Measurements from ENCODE around the gene ZNF670.

ZNF670 gene

DNA sequence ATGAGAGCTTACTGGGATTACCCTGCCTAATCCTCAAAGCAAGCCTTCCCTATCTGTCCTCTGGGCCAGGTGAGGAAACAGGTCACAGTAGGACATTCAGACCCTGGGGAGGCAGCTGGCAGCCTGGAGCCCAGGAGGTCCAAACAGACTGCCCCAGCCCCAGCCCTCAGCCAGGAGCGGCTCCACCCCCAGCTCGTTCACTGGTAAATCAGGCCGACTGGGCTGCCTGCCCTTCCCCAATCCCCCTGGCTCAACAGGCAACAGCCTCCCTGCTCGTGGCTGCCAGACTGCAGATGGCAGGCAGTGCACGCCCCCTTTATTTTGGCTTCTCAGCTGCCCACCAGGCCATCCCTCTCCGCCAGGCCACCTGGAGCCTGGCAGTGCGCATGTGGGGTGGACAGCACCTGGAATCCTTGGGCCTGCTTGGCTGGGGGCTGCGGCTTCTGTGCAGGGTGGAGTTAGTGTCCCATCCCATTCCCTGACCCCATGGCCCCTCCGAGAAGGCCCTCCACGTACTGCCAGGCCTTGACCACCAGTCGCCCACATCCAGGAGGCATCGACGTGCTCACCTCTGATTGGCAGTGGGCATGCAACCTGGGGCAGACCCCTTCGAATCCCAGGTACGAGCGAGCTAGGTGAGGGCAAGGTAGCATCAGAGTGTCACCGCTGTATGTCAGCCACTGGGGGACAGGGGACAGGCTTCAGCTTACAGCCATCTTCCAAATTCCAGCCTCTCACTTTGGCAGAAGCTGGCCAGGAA is 11.2 kb upstream of the ZNF670 start:
- H3K36me3 Mint-ChIP-seq, result no peaks in the 10 kb centered on the region
- no peaks in the 10 kb centered on the region for H3K27me3 Mint-ChIP-seq
- H3K4me1 Mint-ChIP-seq, result no peaks in the 10 kb centered on the region
- H3K27ac Mint-ChIP-seq, result no peak overlapping the region
- H3K4me3 Mint-ChIP-seq, result no peak overlapping the region
- H3K9me3 Mint-ChIP-seq, result no peaks in the 10 kb centered on the region
- no peak for DNase-seq (ENCODE audit: low spot score in 2 of 2)
- ATAC-seq (ENCODE audit: low read depth), result no peak

DNA sequence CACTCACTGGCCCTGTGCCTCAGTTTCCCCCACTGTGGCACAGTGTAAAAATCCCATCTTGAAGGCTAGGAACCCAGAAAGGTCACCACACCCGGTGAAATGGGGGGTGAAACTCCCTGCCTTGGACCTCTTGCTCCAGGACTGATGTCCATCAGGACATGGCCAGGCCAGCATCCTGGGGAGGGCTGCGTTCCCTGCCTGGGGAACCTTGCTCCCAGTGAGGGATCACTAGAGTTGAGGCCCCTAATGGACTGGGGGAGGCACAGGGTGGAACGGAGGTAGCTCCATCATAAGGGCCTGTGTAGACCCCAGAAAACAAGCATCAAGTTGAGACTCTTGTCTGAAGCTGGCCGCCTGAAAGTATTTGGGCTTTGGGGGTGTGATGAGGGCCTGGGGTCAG is 10.4 kb upstream of the ZNF670 start:
- no peaks in the 10 kb centered on the region for H3K4me1 Mint-ChIP-seq
- no peak for ATAC-seq (ENCODE audit: low read depth)

DNA sequence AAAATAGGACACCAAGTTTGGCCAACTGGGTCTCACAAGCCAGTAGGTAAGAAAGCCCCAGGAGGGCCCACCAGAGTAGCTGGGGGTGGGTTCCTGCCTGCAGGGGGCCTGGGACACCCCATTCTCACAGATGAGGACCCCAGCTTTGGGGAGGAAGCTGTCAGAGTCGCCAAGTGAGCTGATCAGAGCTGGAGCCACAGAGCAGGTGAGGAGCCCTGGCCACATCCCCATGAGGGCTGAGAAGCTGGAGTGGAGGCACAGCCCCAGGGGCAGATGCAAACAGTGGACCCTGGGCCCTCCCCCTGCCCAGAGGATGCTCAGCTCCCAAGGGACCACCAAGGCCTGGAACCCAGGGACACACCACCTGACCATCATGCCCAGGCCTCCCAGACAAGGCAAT is 8.6 kb upstream of the ZNF670 start:
- H3K4me3 Mint-ChIP-seq, result no peak overlapping the region
- no peak for ATAC-seq (ENCODE audit: low read depth)

More for the DNA sequence above, 10.4 kb upstream of the ZNF670 start:
- Mint-ChIP-seq H3K27me3 (no peaks in the 10 kb centered on the region), H3K4me3 (no peak overlapping the region), H3K36me3 (no peaks in the 10 kb centered on the region), H3K27ac (no peak overlapping the region), H3K9me3 (no peaks in the 10 kb centered on the region)
- DNase-seq (ENCODE audit: low spot score in 2 of 2), result no peak

DNA sequence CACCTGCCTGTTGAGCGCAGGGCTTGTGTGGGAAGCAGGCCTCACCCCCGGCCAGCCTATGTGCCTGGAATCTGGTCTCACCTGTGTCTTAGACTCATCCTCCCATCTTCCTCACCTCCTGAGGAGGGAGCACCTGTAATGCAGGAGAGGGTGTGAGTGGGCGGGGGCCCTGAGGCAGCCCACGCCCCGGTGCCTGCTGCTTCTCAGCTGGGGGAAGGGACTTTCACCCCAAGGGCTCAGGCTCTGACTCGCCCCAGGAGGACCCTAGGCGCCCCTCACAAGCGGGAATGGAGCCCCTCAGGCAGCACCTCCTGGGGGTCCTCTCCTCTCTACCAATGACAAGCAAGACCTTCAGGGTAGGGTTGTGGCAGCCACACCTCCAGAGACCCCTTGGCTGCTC is 6.7 kb upstream of the ZNF670 start:
- H3K27me3 Mint-ChIP-seq, result no peaks in the 10 kb centered on the region
- DNase-seq (ENCODE audit: low spot score in 2 of 2), result no peak
- no peaks in the 10 kb centered on the region for H3K9me3 Mint-ChIP-seq
- H3K36me3 Mint-ChIP-seq, result no peaks in the 10 kb centered on the region
- no peaks in the 10 kb centered on the region for H3K4me1 Mint-ChIP-seq
- ATAC-seq (ENCODE audit: low read depth), result no peak
- no peak overlapping the region for H3K27ac Mint-ChIP-seq
- H3K4me3 Mint-ChIP-seq, result no peak overlapping the region

More for the DNA sequence above, 8.6 kb upstream of the ZNF670 start:
- Mint-ChIP-seq H3K9me3 (no peaks in the 10 kb centered on the region), H3K27me3 (no peaks in the 10 kb centered on the region), H3K27ac (no peak overlapping the region), H3K36me3 (no peaks in the 10 kb centered on the region), H3K4me1 (no peaks in the 10 kb centered on the region)
- DNase-seq (ENCODE audit: low spot score in 2 of 2), result no peak

DNA sequence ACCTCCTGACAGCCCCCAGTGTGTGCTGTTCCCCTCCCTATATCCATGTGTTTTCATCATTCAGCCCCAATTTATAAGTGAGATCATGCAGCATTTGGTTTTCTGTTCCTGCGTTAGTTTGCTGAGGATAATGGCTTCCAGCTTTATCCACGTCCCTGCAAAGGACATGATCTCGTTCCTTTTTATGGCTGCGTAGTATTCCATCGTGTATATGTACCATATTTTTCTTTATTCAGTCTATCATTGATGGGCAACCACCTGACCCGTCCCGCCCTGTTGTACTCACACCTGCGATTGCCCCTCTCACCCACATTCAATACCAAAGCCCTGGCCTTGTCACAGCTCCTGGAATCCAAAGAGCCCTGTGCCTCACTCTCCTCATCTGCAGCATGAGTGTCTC is 6.2 kb upstream of the ZNF670 start:
- Mint-ChIP-seq H3K9me3 (no peaks in the 10 kb centered on the region), H3K36me3 (no peaks in the 10 kb centered on the region), H3K27ac (no peak overlapping the region), H3K4me1 (no peaks in the 10 kb centered on the region), H3K27me3 (no peaks in the 10 kb centered on the region), H3K4me3 (no peak overlapping the region)
- no peak for ATAC-seq (ENCODE audit: low read depth)
- no peak for DNase-seq (ENCODE audit: low spot score in 2 of 2)

DNA sequence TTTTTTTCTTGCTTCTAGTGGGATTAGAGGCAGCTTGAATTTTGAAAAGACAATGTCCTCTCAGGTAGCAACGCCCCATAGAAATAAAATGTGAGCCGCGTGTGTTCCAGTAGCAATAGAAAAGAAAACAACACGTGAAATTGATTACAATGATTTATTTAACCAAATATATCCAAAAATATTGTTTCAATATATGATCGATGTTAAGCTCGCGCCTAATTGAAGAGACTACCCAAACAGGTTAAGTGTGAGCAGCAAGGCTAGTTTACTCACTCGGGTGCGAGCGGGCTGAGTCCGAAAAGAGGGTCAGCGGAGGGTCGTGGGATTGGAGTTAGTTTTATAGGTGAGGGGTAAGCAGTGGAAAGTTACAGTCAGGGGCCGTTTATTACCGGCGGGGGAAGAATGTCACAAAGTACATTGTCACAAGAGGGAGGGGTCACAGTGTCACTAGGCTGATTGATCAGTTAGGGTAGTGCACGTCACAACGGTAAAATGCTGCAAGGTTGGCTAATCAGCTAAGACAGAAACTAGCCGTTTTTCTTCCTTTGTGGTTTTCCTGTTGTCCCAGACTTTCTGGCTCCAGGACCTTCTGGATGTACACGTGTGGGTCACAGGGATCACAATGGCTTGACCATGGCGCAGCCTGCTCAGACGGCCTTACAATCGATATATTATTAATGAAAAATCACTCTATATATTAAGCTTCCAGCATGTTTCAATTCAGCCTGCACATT is 697 bp upstream of the ZNF670 start:
- Mint-ChIP-seq H3K4me3 (peak overlapping the region; percentile 95), H3K27me3 (no peaks in the 10 kb centered on the region), H3K9me3 (peaks cover 2% of the 10 kb centered on the region), H3K36me3 (peaks cover 7% of the 10 kb centered on the region), H3K4me1 (peaks cover 13% of the 10 kb centered on the region), H3K27ac (peak overlapping the region; percentile 91)
- ATAC-seq (ENCODE audit: low read depth), result peak; percentile 57
- DNase-seq (ENCODE audit: low spot score in 2 of 2), result peak in 1 of 2 donors; percentile 20

DNA sequence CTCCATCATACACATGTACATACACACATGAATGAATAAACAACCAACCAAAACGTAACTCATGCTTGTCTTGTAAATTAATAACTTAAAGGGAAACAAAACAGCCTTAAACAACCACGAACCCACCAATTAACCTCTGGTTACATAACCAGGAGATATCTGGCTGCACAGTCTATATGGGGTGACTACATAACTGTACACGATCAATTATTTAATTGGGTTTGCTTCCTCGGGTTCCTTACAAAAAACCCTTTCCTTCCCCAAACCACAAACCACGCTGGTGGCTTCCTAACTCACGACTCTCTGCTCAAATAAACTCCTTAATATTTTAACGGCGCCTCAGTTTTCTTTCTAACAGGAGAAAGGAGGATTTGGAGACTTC is 744 bp downstream of the ZNF670 start:
- H3K9me3 Mint-ChIP-seq, result peaks cover 2% of the 10 kb centered on the region
- H3K27ac Mint-ChIP-seq, result peak overlapping the region; percentile 91
- peaks cover 12% of the 10 kb centered on the region for H3K36me3 Mint-ChIP-seq
- no peaks in the 10 kb centered on the region for H3K27me3 Mint-ChIP-seq
- DNase-seq (ENCODE audit: low spot score in 2 of 2) (no peak), ATAC-seq (ENCODE audit: low read depth) (peak; percentile 11)
- H3K4me3 Mint-ChIP-seq, result peak overlapping the region; percentile 95
- peaks cover 17% of the 10 kb centered on the region for H3K4me1 Mint-ChIP-seq

DNA sequence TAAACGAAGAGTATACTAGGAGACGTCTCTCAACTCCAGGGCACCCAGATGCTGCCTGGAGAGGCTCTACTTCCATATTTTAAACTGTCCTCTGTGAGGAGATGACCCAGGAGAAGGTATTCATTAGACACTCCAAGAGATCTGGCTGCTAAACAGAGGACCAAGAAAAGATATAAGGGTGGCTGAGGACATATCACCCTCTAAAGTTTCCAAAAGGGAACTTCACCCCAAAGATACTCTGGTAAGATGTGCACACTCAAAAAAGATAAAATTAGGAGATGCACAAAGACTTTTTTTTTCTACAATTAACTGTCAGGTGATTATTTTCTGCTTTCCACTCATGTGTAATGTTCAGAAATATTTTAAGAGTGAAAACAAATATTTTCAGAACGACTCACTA is 1.4 kb downstream of the ZNF670 start:
- Mint-ChIP-seq H3K27me3 (no peaks in the 10 kb centered on the region), H3K9me3 (peaks cover 2% of the 10 kb centered on the region), H3K36me3 (peaks cover 14% of the 10 kb centered on the region), H3K4me1 (peaks cover 17% of the 10 kb centered on the region), H3K27ac (peak overlapping the region; percentile 91), H3K4me3 (peak overlapping the region; percentile 15)
- no peak for ATAC-seq (ENCODE audit: low read depth)
- no peak for DNase-seq (ENCODE audit: low spot score in 2 of 2)

DNA sequence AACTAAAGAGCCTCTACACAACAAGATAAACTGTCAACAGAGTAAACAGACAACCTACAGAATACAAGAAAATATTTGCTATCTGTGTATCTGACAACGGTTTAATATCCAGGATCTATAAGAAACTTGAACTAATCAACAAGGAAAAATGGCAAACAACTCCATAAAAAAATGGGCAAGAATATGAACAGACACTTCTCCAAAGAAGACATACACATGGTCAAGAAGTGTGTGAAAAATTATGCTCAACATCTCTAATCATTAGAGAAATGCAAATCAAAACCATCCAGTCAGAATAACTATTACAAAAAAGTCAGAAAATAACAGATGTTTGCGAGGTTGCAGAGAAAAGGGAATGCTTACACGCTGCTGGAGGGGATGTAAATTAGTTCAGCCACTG is 8.0 kb downstream of the ZNF670 start:
- Mint-ChIP-seq H3K27ac (no peak overlapping the region), H3K4me3 (no peak overlapping the region), H3K27me3 (no peaks in the 10 kb centered on the region), H3K36me3 (peaks cover 36% of the 10 kb centered on the region), H3K9me3 (peaks cover 9% of the 10 kb centered on the region), H3K4me1 (peaks cover 13% of the 10 kb centered on the region)
- DNase-seq (ENCODE audit: low spot score in 2 of 2) (no peak), ATAC-seq (ENCODE audit: low read depth) (no peak)

DNA sequence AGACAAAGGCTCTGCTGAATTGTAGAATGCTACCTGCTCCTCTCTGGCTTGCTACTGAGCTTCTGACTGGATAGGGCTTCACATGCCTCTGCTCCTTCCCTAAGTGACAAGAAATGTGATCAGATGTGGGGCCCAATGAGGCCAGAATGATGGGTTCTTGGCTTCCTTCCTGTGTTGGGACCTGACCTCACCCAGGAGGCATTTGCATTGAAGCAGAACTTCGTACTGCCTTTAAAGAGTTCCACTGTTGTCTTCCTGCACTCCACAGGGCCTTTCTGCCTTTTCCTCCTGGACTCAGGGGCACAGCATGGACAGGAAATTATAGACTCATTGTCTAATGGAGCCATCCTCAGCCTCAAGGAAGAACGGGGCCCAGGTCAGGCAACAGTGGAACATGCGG is 14.3 kb downstream of the ZNF670 start:
- H3K27ac Mint-ChIP-seq, result no peak overlapping the region
- no peak overlapping the region for H3K4me3 Mint-ChIP-seq
- DNase-seq (ENCODE audit: low spot score in 2 of 2) (no peak), ATAC-seq (ENCODE audit: low read depth) (no peak)
- H3K9me3 Mint-ChIP-seq, result peaks cover 7% of the 10 kb centered on the region
- H3K4me1 Mint-ChIP-seq, result peaks cover 11% of the 10 kb centered on the region
- no peaks in the 10 kb centered on the region for H3K27me3 Mint-ChIP-seq
- peaks cover 32% of the 10 kb centered on the region for H3K36me3 Mint-ChIP-seq

DNA sequence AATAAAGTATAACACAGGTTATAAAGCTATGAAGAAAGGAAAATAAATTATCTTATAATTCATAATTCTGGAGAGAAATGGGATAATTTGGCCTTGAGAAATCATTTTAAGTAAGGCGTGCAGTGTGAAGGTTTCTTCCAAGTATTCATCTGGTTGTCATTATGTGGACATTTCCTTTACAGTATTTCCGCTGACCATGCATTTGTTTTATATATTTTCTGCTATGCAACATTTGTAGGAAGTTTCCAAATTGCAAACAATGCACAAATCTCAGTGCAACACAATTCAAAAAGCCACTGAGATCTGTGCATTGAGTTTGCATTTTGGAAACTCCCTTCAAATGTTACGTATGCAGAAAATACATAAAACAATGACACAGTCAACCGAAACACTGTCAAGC is 17.8 kb downstream of the ZNF670 start:
- ATAC-seq (ENCODE audit: low read depth), result no peak
- Mint-ChIP-seq H3K4me1 (peaks cover 8% of the 10 kb centered on the region), H3K4me3 (no peak overlapping the region), H3K27me3 (no peaks in the 10 kb centered on the region), H3K27ac (no peak overlapping the region), H3K36me3 (peaks cover 42% of the 10 kb centered on the region), H3K9me3 (peaks cover 21% of the 10 kb centered on the region)
- DNase-seq (ENCODE audit: low spot score in 2 of 2), result no peak

DNA sequence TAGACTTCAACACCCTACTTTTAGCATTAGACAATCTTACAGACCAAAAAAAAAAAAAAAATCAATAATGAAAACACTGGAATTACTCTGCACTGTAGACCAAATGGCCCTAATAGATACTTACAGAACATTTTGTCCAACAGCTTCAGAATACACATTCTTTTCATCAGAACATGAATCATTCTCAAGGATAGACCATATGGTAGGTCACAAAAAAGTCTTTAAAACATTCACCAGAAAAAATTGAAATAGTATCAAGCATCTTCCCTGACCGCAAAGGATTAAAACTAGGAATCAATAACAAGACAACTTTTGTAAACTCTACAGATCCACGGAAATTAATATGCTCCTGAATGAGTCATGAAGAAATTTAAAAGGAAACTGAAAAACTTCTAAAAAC is 22.5 kb downstream of the ZNF670 start:
- Mint-ChIP-seq H3K9me3 (peaks cover 29% of the 10 kb centered on the region), H3K4me3 (no peak overlapping the region), H3K36me3 (peaks cover 40% of the 10 kb centered on the region), H3K27ac (no peak overlapping the region), H3K4me1 (peaks cover 5% of the 10 kb centered on the region), H3K27me3 (no peaks in the 10 kb centered on the region)
- no peak for DNase-seq (ENCODE audit: low spot score in 2 of 2)
- no peak for ATAC-seq (ENCODE audit: low read depth)

DNA sequence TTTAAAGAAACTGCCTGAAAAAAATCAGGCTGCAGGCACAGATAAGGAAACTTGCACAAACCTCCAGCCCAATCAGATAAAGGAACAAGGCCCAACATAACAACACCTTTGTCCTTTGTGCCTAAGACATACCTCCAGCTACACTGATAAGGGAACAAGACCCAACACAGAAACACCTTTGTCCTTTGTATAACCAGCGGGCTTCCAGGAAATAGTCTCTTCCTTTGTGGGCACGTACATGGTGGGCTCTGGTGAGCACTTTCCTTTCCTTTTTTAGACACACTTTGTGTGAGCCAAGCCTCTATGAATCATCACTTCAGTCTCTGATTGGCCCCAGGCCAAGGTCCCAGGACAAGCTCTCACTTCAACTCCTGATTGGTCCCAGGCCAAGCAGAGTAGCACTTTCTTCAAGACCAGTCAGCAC is 23.6 kb downstream of the ZNF670 start:
- Mint-ChIP-seq H3K27me3 (no peaks in the 10 kb centered on the region), H3K4me1 (peaks cover 5% of the 10 kb centered on the region), H3K4me3 (no peak overlapping the region), H3K9me3 (peaks cover 31% of the 10 kb centered on the region), H3K36me3 (peaks cover 40% of the 10 kb centered on the region), H3K27ac (no peak overlapping the region)
- DNase-seq (ENCODE audit: low spot score in 2 of 2) (no peak), ATAC-seq (ENCODE audit: low read depth) (no peak)

DNA sequence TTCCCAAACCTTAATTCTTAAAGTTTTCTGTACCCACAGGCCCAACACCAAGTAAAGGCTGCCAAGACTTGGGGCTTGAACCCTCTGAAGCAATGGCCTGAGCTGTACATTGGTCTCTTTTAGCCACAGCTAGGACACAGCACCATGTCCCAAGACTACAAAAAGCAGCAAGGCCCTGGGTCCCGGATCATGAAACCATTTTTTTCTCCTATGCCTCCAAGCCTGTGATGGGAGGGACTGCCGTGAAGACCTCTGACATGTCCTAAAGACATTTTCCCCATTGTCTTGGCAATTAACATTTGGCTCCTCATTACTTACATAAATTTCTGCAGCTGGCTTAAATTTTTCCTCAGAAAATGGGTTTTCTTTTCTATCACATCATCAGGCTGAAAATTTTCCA is 30.9 kb downstream of the ZNF670 start:
- H3K9me3 Mint-ChIP-seq, result peaks cover 30% of the 10 kb centered on the region
- no peak overlapping the region for H3K4me3 Mint-ChIP-seq
- H3K4me1 Mint-ChIP-seq, result peaks cover 3% of the 10 kb centered on the region
- DNase-seq (ENCODE audit: low spot score in 2 of 2) (no peak), ATAC-seq (ENCODE audit: low read depth) (no peak)
- no peak overlapping the region for H3K27ac Mint-ChIP-seq
- H3K36me3 Mint-ChIP-seq, result peaks cover 48% of the 10 kb centered on the region
- H3K27me3 Mint-ChIP-seq, result no peaks in the 10 kb centered on the region

DNA sequence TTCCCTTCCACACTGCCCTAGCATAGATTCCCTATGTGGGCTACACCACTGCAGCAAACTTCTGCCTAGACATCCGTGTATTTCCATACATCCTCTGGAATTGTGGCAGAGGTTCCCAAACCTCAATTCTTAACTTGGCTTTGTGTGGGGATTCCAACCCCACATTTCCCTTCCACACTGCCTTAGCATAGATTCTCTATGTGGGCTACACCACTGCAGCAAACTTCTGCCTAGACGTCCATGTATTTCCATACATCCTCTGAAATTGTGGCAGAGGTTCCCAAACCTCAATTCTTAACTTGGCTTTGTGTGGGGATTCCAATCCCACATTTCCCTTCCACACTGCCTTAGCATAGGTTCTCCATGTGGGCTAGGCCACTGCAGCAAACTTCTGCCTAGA is 31.4 kb downstream of the ZNF670 start:
- Mint-ChIP-seq H3K36me3 (peaks cover 49% of the 10 kb centered on the region), H3K4me1 (peaks cover 3% of the 10 kb centered on the region), H3K4me3 (no peak overlapping the region), H3K27me3 (no peaks in the 10 kb centered on the region), H3K27ac (no peak overlapping the region), H3K9me3 (peaks cover 33% of the 10 kb centered on the region)
- DNase-seq (ENCODE audit: low spot score in 2 of 2) (no peak), ATAC-seq (ENCODE audit: low read depth) (no peak)
